ENCODE results near the gene FAT3.

GRCh38 chr11:92179017-92179670 lies 45.5 kb upstream of the FAT3 start:
- TF ChIP-seq CTCF (IDR thresholded peaks at IDR 0.05) (no peak), POLR2A (IDR thresholded peaks at IDR 0.05) (no peak), POLR2AphosphoS5 (IDR thresholded peaks at IDR 0.05) (no peak), EP300 (IDR thresholded peaks at IDR 0.05) (no peak)

Measured in sigmoid colon (tissue), 4 donors.